IMR-90 (cell line): ENCODE measurements around the gene CKAP2L. TPM values are rescaled to one million over a fixed set of nuclear protein-coding genes. Genes with fewer than 3 reads are reported as not detected.

ENCODE experiments used
- ATAC-seq: fragments of 200-7000 bp; cut with Tn5 transposase; 2 replicates; pipeline ENCODE4 v1.9.1; 2020; ENCODE audit warnings: low read depth, mild to moderate bottlenecking, moderate library complexity
- BruUV-seq: library from RNA; stranded (reverse); fragments of 400-500 nt; replicated peaks from 2 replicates; lab custom pipeline; 2021; lab: Mats Ljungman, UMichigan
- CTCF ChIA-PET: fragments of 300-600 bp; formaldehyde crosslinking; extraction: SDS; loops from one replicate; lab custom pipeline; 2021; ENCODE audit warnings: antibody characterized with exemption; lab: Yijun Ruan, JAX
- POLR2A ChIA-PET: fragments of 300-600 bp; sonication (Branson Sonifier 250); formaldehyde crosslinking; loops from one replicate; lab custom pipeline; 2022; ENCODE audit warnings: antibody characterized with exemption; ENCODE audit not compliant: unreplicated experiment; lab: Charles Lee
- DNase-seq: peaks from one replicate; pipeline ENCODE4 v3.0.0; 2013
- H2AFZ ChIP-seq: replicated peaks from 2 replicates; pipeline ENCODE3; 2013; ENCODE audit warnings: low read length, mild to moderate bottlenecking; ENCODE audit not compliant: poor library complexity
- H2AK5ac ChIP-seq: 2 replicates; pipeline ENCODE4 v1.6.1; 2013; ENCODE audit warnings: low read depth, low read length, inconsistent platforms
- H2AK9ac ChIP-seq: replicated peaks from 2 replicates; pipeline ENCODE3; 2013; ENCODE audit warnings: mild to moderate bottlenecking, low read depth, low read length, moderate library complexity; ENCODE audit not compliant: poor library complexity
- H2BK120ac ChIP-seq: 2 replicates; pipeline ENCODE4 v1.6.1; 2013; ENCODE audit warnings: low read depth, low read length, inconsistent platforms
- H2BK15ac ChIP-seq: 3 replicates; pipeline ENCODE4 v1.6.1; 2013; ENCODE audit warnings: low read depth, low read length, inconsistent platforms
- H2BK20ac ChIP-seq: 2 replicates; pipeline ENCODE4 v1.6.1; 2013; ENCODE audit warnings: low read depth, mild to moderate bottlenecking, inconsistent platforms, low read length, moderate library complexity
- H2BK5ac ChIP-seq: 2 replicates; pipeline ENCODE4 v1.6.1; 2013; ENCODE audit warnings: mild to moderate bottlenecking, low read depth, low read length, inconsistent platforms; ENCODE audit not compliant: poor library complexity, severe bottlenecking
- H3K14ac ChIP-seq: replicated peaks from 2 replicates; pipeline ENCODE4 v1.6.1; 2013; ENCODE audit warnings: low read depth, low read length, inconsistent platforms
- H3K18ac ChIP-seq: 2 replicates; pipeline ENCODE4 v1.6.1; 2013; ENCODE audit warnings: low read depth, low read length, control low read depth
- H3K23ac ChIP-seq: 2 replicates; pipeline ENCODE4 v1.6.1; 2013; ENCODE audit warnings: low read depth, low read length, inconsistent platforms
- H3K27ac ChIP-seq: 2 replicates; pipeline ENCODE4 v1.5.1; 2013; ENCODE audit warnings: mild to moderate bottlenecking, control low read depth, low read length; ENCODE audit not compliant: insufficient read depth
- H3K27me3 ChIP-seq: 2 replicates; pipeline ENCODE4 v1.6.1; 2013; ENCODE audit warnings: low read length; ENCODE audit not compliant: control insufficient read depth, insufficient read depth
- H3K36me3 ChIP-seq: 2 replicates; pipeline ENCODE4 v1.6.1; 2013; ENCODE audit warnings: low read length, mixed read lengths; ENCODE audit not compliant: control insufficient read depth, insufficient read depth
- H3K4ac ChIP-seq: 2 replicates; pipeline ENCODE4 v1.6.1; 2013; ENCODE audit warnings: low read depth, low read length, inconsistent platforms
- H3K4me1 ChIP-seq: 2 replicates; pipeline ENCODE4 v1.6.1; 2013; ENCODE audit warnings: low read length, mixed read lengths; ENCODE audit not compliant: control insufficient read depth, insufficient read depth
- H3K4me2 ChIP-seq: 2 replicates; pipeline ENCODE4 v1.6.1; 2013; ENCODE audit warnings: low read depth, mild to moderate bottlenecking, control low read depth, low read length, moderate library complexity
- H3K4me3 ChIP-seq: 2 replicates; pipeline ENCODE4 v1.5.1; 2013; ENCODE audit warnings: low read depth, mild to moderate bottlenecking, control low read depth, low read length, moderate library complexity; ENCODE audit not compliant: insufficient read depth
- H3K56ac ChIP-seq: 2 replicates; pipeline ENCODE4 v1.6.1; 2013; ENCODE audit warnings: low read length, inconsistent platforms; ENCODE audit not compliant: insufficient read depth; ENCODE audit errors: extremely low read depth
- H3K79me1 ChIP-seq, 2 experiments: 2 replicates each; pipeline ENCODE4 v1.6.1; 2013; ENCODE audit warnings: low read length in 2 of 2, inconsistent platforms in 1 of 2, low read depth in 1 of 2
- H3K9ac ChIP-seq: 2 replicates; pipeline ENCODE4 v1.6.1; 2013; ENCODE audit warnings: low read depth, low read length, control low read depth
- H3K9me1 ChIP-seq: 2 replicates; pipeline ENCODE4 v1.6.1; 2013; ENCODE audit warnings: low read length, inconsistent platforms; ENCODE audit not compliant: insufficient read depth
- H3K9me3 ChIP-seq: 2 replicates; pipeline ENCODE4 v1.6.1; 2013; ENCODE audit warnings: low read length; ENCODE audit not compliant: control insufficient read depth, insufficient read depth
- H4K20me1 ChIP-seq: 2 replicates; pipeline ENCODE4 v1.6.1; 2013; ENCODE audit warnings: low read length, inconsistent platforms; ENCODE audit not compliant: insufficient read depth
- H4K5ac ChIP-seq: 2 replicates; pipeline ENCODE4 v1.6.1; 2013; ENCODE audit warnings: mild to moderate bottlenecking, low read depth, low read length, control low read depth
- H4K8ac ChIP-seq, 2 experiments: 2 replicates each; pipeline ENCODE4 v1.6.1; 2013; ENCODE audit warnings: low read depth in 2 of 2, low read length in 2 of 2, control low read depth in 1 of 2, inconsistent platforms in 1 of 2
- H4K91ac ChIP-seq: 2 replicates; pipeline ENCODE4 v1.6.1; 2013; ENCODE audit warnings: low read depth, low read length, inconsistent platforms; ENCODE audit not compliant: insufficient read depth
- BHLHE40 ChIP-seq: fragments of 150-350 bp; IDR thresholded peaks from 2 replicates; pipeline ENCODE4 v1.6.1; 2016; ENCODE audit warnings: mild to moderate bottlenecking, low read depth, low read length
- MAFK ChIP-seq: IDR thresholded peaks from 2 replicates; pipeline ENCODE4 v1.6.1; 2012; ENCODE audit warnings: low read depth, low read length, improper control_type of control experiment
- MXI1 ChIP-seq: IDR thresholded peaks from 2 replicates; pipeline ENCODE4 v1.6.1; 2012; ENCODE audit warnings: low read depth, mild to moderate bottlenecking, low read length, moderate library complexity, borderline replicate concordance
- NFE2L2 ChIP-seq: fragments of 150-350 bp; IDR thresholded peaks from 2 replicates; pipeline ENCODE4 v1.6.1; 2016; ENCODE audit warnings: low read depth, mild to moderate bottlenecking, low read length
- POLR2A ChIP-seq: IDR thresholded peaks from 2 replicates; pipeline ENCODE4 v1.6.1; 2012; ENCODE audit warnings: mild to moderate bottlenecking, low read depth, low read length
- RCOR1 ChIP-seq: IDR thresholded peaks from 2 replicates; pipeline ENCODE4 v1.6.1; 2012; ENCODE audit warnings: mild to moderate bottlenecking, low read length, improper control_type of control experiment; ENCODE audit not compliant: insufficient replicate concordance
- RFX5 ChIP-seq: IDR thresholded peaks from 2 replicates; pipeline ENCODE4 v1.8.0; 2012; ENCODE audit warnings: low read depth, mild to moderate bottlenecking, low read length, moderate library complexity
- WGBS, 2 experiments: methylation state at CpG; one replicate each; pipeline versions ENCODE4 v1.1.5 to v1.1.7; 2013; ENCODE audit warnings: missing lambda C conversion rate in 2 of 2; ENCODE audit not compliant: insufficient read length in 1 of 2; ENCODE audit errors: extremely low coverage in 2 of 2; 5-methylcytosine and 5-hydroxymethylcytosine counted together
- dilution Hi-C: fragments of 300-500 bp; cut with HindIII; formaldehyde crosslinking; loops from one replicate; pipeline ENCODE4 v1.14.3; 2018; ENCODE audit warnings: low sequenced_read_pairs; ENCODE audit not compliant: unreplicated experiment
- in situ Hi-C: fragments of 300-500 bp; cut with MboI; formaldehyde crosslinking; loops from 3 replicates; pipeline ENCODE4 v1.14.3; 2019; ENCODE audit warnings: low sequenced_read_pairs, inconsistent platforms, mixed read lengths
- intact Hi-C: fragments of 100-400 bp; cut with micrococcal nuclease; formaldehyde crosslinking; loops from 2 replicates; pipeline ENCODE4 v1.10.0; 2022
- polyA plus RNA-seq, 3 experiments: library from polyadenylated mRNA; depleted of rRNA; stranded (reverse); fragments of >200 nt; gene quantifications; 2 replicates each; pipeline ENCODE4 v1.2.3, GENCODE V29; 2012; ENCODE audit warnings: low replicate concordance in 1 of 3
- total RNA-seq: library from RNA; depleted of rRNA; stranded (reverse); fragments of >200 nt; gene quantifications from 2 replicates; pipeline ENCODE4 v1.2.3, GENCODE V29; 2012
- TF ChIP-seq, protein P1 (sequence below): fragments of 150-350 bp; IDR thresholded peaks from 2 replicates; pipeline ENCODE4 v1.6.1; 2016; ENCODE audit warnings: low read depth, mild to moderate bottlenecking, low read length, moderate library complexity, borderline replicate concordance
- TF ChIP-seq, protein P2 (sequence below): fragments of 150-350 bp; IDR thresholded peaks from 2 replicates; pipeline ENCODE4 v1.6.1; 2017; ENCODE audit warnings: mild to moderate bottlenecking, antibody characterized with exemption, low read length, low read depth

Gene CKAP2L
- total and polyA plus RNA-seq, 2 of the 4 experiments (the other 2 are of a cell fraction): 6.4 to 9.9 TPM

DNA sequence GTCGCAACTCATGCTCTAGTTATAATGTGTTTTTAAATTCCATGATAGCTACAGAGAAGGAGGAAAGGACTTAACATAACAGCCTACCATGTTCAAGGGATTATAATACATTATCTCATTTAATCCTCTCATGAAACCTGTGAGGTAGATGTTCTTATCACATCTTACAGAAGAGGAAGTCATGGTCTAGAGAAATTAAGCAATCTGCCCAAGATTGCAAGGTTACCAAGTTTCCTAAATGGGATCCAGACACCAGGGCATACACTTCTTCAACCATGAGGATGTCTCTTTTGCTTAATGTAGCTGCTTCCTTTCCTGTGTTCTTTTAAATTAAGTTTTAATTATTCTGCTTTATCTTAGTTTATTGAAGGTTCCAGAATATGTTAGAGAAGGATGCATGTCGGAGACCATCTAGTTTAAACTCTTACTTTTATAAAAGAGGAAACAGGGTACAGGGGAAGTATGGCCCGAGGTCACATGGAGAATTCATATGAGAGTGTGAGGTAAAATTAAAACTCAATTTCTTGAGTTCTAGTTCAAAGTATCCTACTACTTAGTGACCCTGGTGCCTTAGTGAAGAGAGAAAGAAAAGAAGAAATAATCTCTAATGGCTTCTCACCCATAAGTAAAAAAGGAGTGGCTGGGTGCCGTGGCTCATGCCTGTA, 23.5 kb upstream of the CKAP2L start:
- H3K36me3 ChIP-seq: no peaks in the 10 kb centered on the region
- no peak overlapping the region for H2AK9ac ChIP-seq
- no peak overlapping the region for H2BK120ac ChIP-seq
- H4K91ac ChIP-seq: no peak overlapping the region
- ChIA-PET POLR2A (no interaction called here), CTCF (no interaction called here)
- no peak overlapping the region for H4K5ac ChIP-seq
- no peak overlapping the region for H3K18ac ChIP-seq
- in situ Hi-C loops (no loop called here), intact Hi-C loops (no loop called here), dilution Hi-C loops (no loop called here)
- H3K4me2 ChIP-seq: no peak overlapping the region
- H3K9ac ChIP-seq: no peak overlapping the region
- H2BK15ac ChIP-seq: no peak overlapping the region
- TF ChIP-seq, protein P1, sequence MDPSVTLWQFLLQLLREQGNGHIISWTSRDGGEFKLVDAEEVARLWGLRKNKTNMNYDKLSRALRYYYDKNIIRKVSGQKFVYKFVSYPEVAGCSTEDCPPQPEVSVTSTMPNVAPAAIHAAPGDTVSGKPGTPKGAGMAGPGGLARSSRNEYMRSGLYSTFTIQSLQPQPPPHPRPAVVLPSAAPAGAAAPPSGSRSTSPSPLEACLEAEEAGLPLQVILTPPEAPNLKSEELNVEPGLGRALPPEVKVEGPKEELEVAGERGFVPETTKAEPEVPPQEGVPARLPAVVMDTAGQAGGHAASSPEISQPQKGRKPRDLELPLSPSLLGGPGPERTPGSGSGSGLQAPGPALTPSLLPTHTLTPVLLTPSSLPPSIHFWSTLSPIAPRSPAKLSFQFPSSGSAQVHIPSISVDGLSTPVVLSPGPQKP: no peak
- TF ChIP-seq NFE2L2 (no peak), RCOR1 (no peak), MXI1 (no peak), BHLHE40 (no peak), MAFK (no peak), POLR2A (no peak), RFX5 (no peak)
- TF ChIP-seq, protein P2, sequence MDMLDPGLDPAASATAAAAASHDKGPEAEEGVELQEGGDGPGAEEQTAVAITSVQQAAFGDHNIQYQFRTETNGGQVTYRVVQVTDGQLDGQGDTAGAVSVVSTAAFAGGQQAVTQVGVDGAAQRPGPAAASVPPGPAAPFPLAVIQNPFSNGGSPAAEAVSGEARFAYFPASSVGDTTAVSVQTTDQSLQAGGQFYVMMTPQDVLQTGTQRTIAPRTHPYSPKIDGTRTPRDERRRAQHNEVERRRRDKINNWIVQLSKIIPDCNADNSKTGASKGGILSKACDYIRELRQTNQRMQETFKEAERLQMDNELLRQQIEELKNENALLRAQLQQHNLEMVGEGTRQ: no peak
- no peak overlapping the region for H4K8ac ChIP-seq
- no peak overlapping the region for H3K27ac ChIP-seq
- no TSS peak for BruUV-seq
- H4K20me1 ChIP-seq: no peaks in the 10 kb centered on the region
- no peak overlapping the region for H3K4me3 ChIP-seq
- H3K27me3 ChIP-seq: no peaks in the 10 kb centered on the region
- no peak overlapping the region for H2AFZ ChIP-seq
- no peaks in the 10 kb centered on the region for H3K79me1 ChIP-seq
- no peak overlapping the region for H2AK5ac ChIP-seq
- H2BK20ac ChIP-seq: no peak overlapping the region
- no peak overlapping the region for H3K14ac ChIP-seq
- no peak overlapping the region for H3K56ac ChIP-seq
- ATAC-seq: no peak
- no peaks in the 10 kb centered on the region for H3K9me1 ChIP-seq
- no peak for DNase-seq
- H2BK5ac ChIP-seq: no peak overlapping the region
- no peaks in the 10 kb centered on the region for H3K4me1 ChIP-seq
- H3K9me3 ChIP-seq: peaks cover under 1% of the 10 kb centered on the region; the same call in 1 of the 2 replicates
- no CpG with 5 or more reads among the region's 4 CpGs for WGBS, 2 experiments
- H3K23ac ChIP-seq: no peak overlapping the region
- no peak overlapping the region for H3K4ac ChIP-seq
